Activated CD8-positive, alpha-beta T cell treated with anti-CD3 and anti-CD28 coated beads for 36 hours (primary cell): ENCODE data around the gene INHBB. TPM values are rescaled to one million over a fixed set of nuclear protein-coding genes. Genes with fewer than 3 reads are reported as not detected.

Experiments
- ATAC-seq: fragments of 200-7000 bp; cut with Tn5 transposase; one replicate; pipeline ENCODE4 v1.10.0; 2021; ENCODE audit warnings: mild to moderate bottlenecking, moderate library complexity
- CTCF ChIA-PET: fragments of 350-600 bp; sonication (Branson Sonifier 250); formaldehyde crosslinking; loops from one replicate; lab custom pipeline; 2021; ENCODE audit warnings: antibody characterized with exemption; lab: Charles Lee
- POLR2A ChIA-PET: fragments of 350-600 bp; sonication (Branson Sonifier 250); formaldehyde crosslinking; loops from one replicate; lab custom pipeline; 2021; ENCODE audit warnings: antibody characterized with exemption; lab: Charles Lee
- DNase-seq: peaks from one replicate; pipeline ENCODE4 v3.0.0-alpha.2; 2020
- H3K27ac Mint-ChIP-seq: one replicate; pipeline ENCODE4 v1.8.0; 2021; ENCODE audit warnings: mild to moderate bottlenecking, mixed read lengths
- H3K27me3 Mint-ChIP-seq: one replicate; pipeline ENCODE4 v1.8.0; 2021; ENCODE audit warnings: mixed read lengths
- H3K36me3 Mint-ChIP-seq: one replicate; pipeline ENCODE4 v1.8.0; 2021; ENCODE audit warnings: low read depth, mixed read lengths
- H3K4me1 Mint-ChIP-seq: one replicate; pipeline ENCODE4 v1.8.0; 2021; ENCODE audit warnings: low read depth, mixed read lengths
- H3K4me3 Mint-ChIP-seq: one replicate; pipeline ENCODE4 v1.8.0; 2021; ENCODE audit warnings: mild to moderate bottlenecking, moderate library complexity, mixed read lengths
- H3K9me3 Mint-ChIP-seq: one replicate; pipeline ENCODE4 v1.8.0; 2021; ENCODE audit warnings: mixed read lengths
- CTCF ChIP-seq: fragments of 200-600 bp; IDR thresholded peaks from one replicate; pipeline ENCODE4 v1.8.0; 2022; ENCODE audit warnings: antibody characterized with exemption, mild to moderate bottlenecking
- intact Hi-C: fragments of 100-400 bp; cut with micrococcal nuclease; formaldehyde crosslinking; loops from one replicate; pipeline ENCODE4 v1.10.0; 2022
- total RNA-seq, 2 experiments: library from RNA; stranded (reverse); gene quantifications; one replicate each; pipeline ENCODE4 v1.2.3, GENCODE V29; 2021

INHBB gene
- total RNA-seq, 2 experiments from 2014 or later, result not detected

GRCh38 chr2:120357768-120358167, 11.8 kb downstream of the INHBB start:
- H3K27me3 Mint-ChIP-seq, result no peaks in the 10 kb centered on the region
- POLR2A ChIA-PET, result no interaction called here
- no peaks in the 10 kb centered on the region for H3K36me3 Mint-ChIP-seq
- H3K4me3 Mint-ChIP-seq, result no peak overlapping the region
- CTCF ChIA-PET, result no interaction called here
- ATAC-seq (no peak), DNase-seq (no peak)
- intact Hi-C loops, result no loop called here
- no peak for TF ChIP-seq CTCF
- H3K27ac Mint-ChIP-seq, result no peak overlapping the region
- no peaks in the 10 kb centered on the region for H3K4me1 Mint-ChIP-seq
- no peaks in the 10 kb centered on the region for H3K9me3 Mint-ChIP-seq

GRCh38 chr2:120358734-120359465, 13.0 kb downstream of the INHBB start:
- intact Hi-C loops, result no loop called here
- TF ChIP-seq CTCF, result no peak
- ATAC-seq (no peak), DNase-seq (no peak)
- Mint-ChIP-seq H3K27ac (no peak overlapping the region), H3K4me1 (no peaks in the 10 kb centered on the region), H3K9me3 (no peaks in the 10 kb centered on the region), H3K36me3 (no peaks in the 10 kb centered on the region), H3K27me3 (no peaks in the 10 kb centered on the region), H3K4me3 (no peak overlapping the region)
- POLR2A ChIA-PET, result no interaction called here
- CTCF ChIA-PET, result no interaction called here

- no peak for TF ChIP-seq CTCF
- ATAC-seq (no peak), DNase-seq (no peak)
- Mint-ChIP-seq H3K4me1 (no peaks in the 10 kb centered on the region), H3K4me3 (no peak overlapping the region), H3K9me3 (no peaks in the 10 kb centered on the region), H3K27me3 (no peaks in the 10 kb centered on the region), H3K36me3 (no peaks in the 10 kb centered on the region), H3K27ac (no peak overlapping the region)
- ChIA-PET CTCF (no interaction called here), POLR2A (no interaction called here)
- intact Hi-C loops, result no loop called here
These were observed 14.4 kb downstream of the INHBB start for GRCh38 chr2:120360307-120360855.

GRCh38 chr2:120362926-120363325, 17.0 kb downstream of the INHBB start:
- TF ChIP-seq CTCF, result no peak
- ATAC-seq (no peak), DNase-seq (no peak)
- intact Hi-C loops, result no loop called here
- no peak overlapping the region for H3K27ac Mint-ChIP-seq
- no peaks in the 10 kb centered on the region for H3K9me3 Mint-ChIP-seq
- H3K36me3 Mint-ChIP-seq, result no peaks in the 10 kb centered on the region
- H3K4me3 Mint-ChIP-seq, result no peak overlapping the region
- POLR2A ChIA-PET, result no interaction called here
- H3K27me3 Mint-ChIP-seq, result no peaks in the 10 kb centered on the region
- no peaks in the 10 kb centered on the region for H3K4me1 Mint-ChIP-seq
- CTCF ChIA-PET, result no interaction called here

- intact Hi-C loops, result no loop called here
- CTCF ChIA-PET, result no interaction called here
- ATAC-seq (no peak), DNase-seq (no peak)
- H3K4me1 Mint-ChIP-seq, result no peaks in the 10 kb centered on the region
- H3K4me3 Mint-ChIP-seq, result no peak overlapping the region
- TF ChIP-seq CTCF, result no peak
- H3K9me3 Mint-ChIP-seq, result no peaks in the 10 kb centered on the region
- H3K27me3 Mint-ChIP-seq, result no peaks in the 10 kb centered on the region
- no peaks in the 10 kb centered on the region for H3K36me3 Mint-ChIP-seq
- H3K27ac Mint-ChIP-seq, result no peak overlapping the region
- POLR2A ChIA-PET, result no interaction called here
These were observed 19.4 kb downstream of the INHBB start for GRCh38 chr2:120365236-120365793.
